Limb (tissue), 2 donors: ENCODE data around the gene PTPRN2.

ENCODE experiments used
- DNase-seq, 2 donors: peaks; one replicate each; pipeline ENCODE4 v3.0.0-alpha.2; 2016; ENCODE audit errors: extremely low spot score in 2 of 2

PTPRN2 gene

GRCh38 chr7:157840914-157841772 is 746.5 kb downstream of the PTPRN2 start:
- no peak for DNase-seq

- no peak for DNase-seq
These were observed 747.3 kb downstream of the PTPRN2 start for GRCh38 chr7:157840174-157840913.

- DNase-seq: no peak
These were observed 747.9 kb downstream of the PTPRN2 start for GRCh38 chr7:157839672-157840167.

GRCh38 chr7:157839226-157839625 is 748.4 kb downstream of the PTPRN2 start:
- DNase-seq: no peak

GRCh38 chr7:157837561-157837960 is 750.1 kb downstream of the PTPRN2 start:
- DNase-seq: no peak

GRCh38 chr7:157837047-157837446 is 750.6 kb downstream of the PTPRN2 start:
- DNase-seq: no peak

GRCh38 chr7:157834501-157835163 is 753.0 kb downstream of the PTPRN2 start:
- no peak for DNase-seq

- DNase-seq: no peak
These were observed 754.6 kb downstream of the PTPRN2 start for GRCh38 chr7:157832866-157833607.

- no peak for DNase-seq
These were observed 755.2 kb downstream of the PTPRN2 start for GRCh38 chr7:157832421-157832820.

GRCh38 chr7:157832006-157832405 is 755.6 kb downstream of the PTPRN2 start:
- no peak for DNase-seq

- no peak for DNase-seq
These were observed 756.3 kb downstream of the PTPRN2 start for GRCh38 chr7:157831143-157831905.

- DNase-seq: no peak
These were observed 757.3 kb downstream of the PTPRN2 start for GRCh38 chr7:157830331-157830730.

- DNase-seq: no peak
These were observed 758.1 kb downstream of the PTPRN2 start for GRCh38 chr7:157829491-157829890.

- DNase-seq: no peak
These were observed 758.7 kb downstream of the PTPRN2 start for GRCh38 chr7:157828881-157829280.

GRCh38 chr7:157828190-157828589 is 759.4 kb downstream of the PTPRN2 start:
- no peak for DNase-seq

- no peak for DNase-seq
These were observed 759.8 kb downstream of the PTPRN2 start for GRCh38 chr7:157827863-157828160.

- no peak for DNase-seq
These were observed 760.4 kb downstream of the PTPRN2 start for GRCh38 chr7:157827045-157827862.

GRCh38 chr7:157826566-157826965 is 761.1 kb downstream of the PTPRN2 start:
- no peak for DNase-seq

GRCh38 chr7:157825325-157825724 is 762.3 kb downstream of the PTPRN2 start:
- DNase-seq: no peak

- DNase-seq: no peak
These were observed 762.9 kb downstream of the PTPRN2 start for GRCh38 chr7:157824819-157825121.
